OCI-LY7 (cell line): Measurements from ENCODE around the gene NDUFAF4. TPM values are rescaled to one million over a fixed set of nuclear protein-coding genes. Genes with fewer than 3 reads are reported as not detected.

ENCODE experiments used
- BruUV-seq: library from RNA; stranded (reverse); fragments of 400-500 nt; replicated peaks from 2 replicates; lab custom pipeline; 2021; lab: Mats Ljungman, UMichigan
- CTCF ChIA-PET: fragments of 300-600 bp; sonication (Branson Sonifier 250); formaldehyde crosslinking; loops from one replicate; lab custom pipeline; 2022; ENCODE audit warnings: antibody characterized with exemption; ENCODE audit not compliant: unreplicated experiment; lab: Charles Lee
- POLR2A ChIA-PET: fragments of 300-600 bp; sonication (Branson Sonifier 250); formaldehyde crosslinking; loops from one replicate; lab custom pipeline; 2022; ENCODE audit warnings: antibody characterized with exemption; lab: Charles Lee
- DNase-seq: peaks from one replicate; pipeline ENCODE4 v3.0.0-alpha.2; 2015; ENCODE audit warnings: low spot score
- H2AFZ ChIP-seq: fragments of 200-600 bp; sonication (generic), shearing (Covaris generic); 2 replicates; pipeline ENCODE4 v1.6.1; 2014; ENCODE audit warnings: mild to moderate bottlenecking, antibody characterized with exemption, low read length, moderate library complexity
- H3K27ac ChIP-seq: fragments of 200-600 bp; sonication (generic); 2 replicates; pipeline ENCODE4 v1.5.1; 2014; ENCODE audit warnings: mixed run types, low read depth, mild to moderate bottlenecking, moderate library complexity, low read length, inconsistent platforms; ENCODE audit not compliant: poor library complexity, severe bottlenecking
- H3K36me3 ChIP-seq: fragments of 200-600 bp; sonication (generic); 2 replicates; pipeline ENCODE4 v1.6.1; 2014; ENCODE audit warnings: mild to moderate bottlenecking, antibody characterized with exemption, low read length, moderate library complexity, mixed read lengths; ENCODE audit not compliant: insufficient read depth
- H3K4me1 ChIP-seq: fragments of 200-600 bp; sonication (generic); 2 replicates; pipeline ENCODE4 v1.5.1; 2014; ENCODE audit warnings: mild to moderate bottlenecking, low read length; ENCODE audit not compliant: insufficient read depth, poor library complexity, severe bottlenecking
- H3K4me2 ChIP-seq: fragments of 200-600 bp; sonication (generic); 2 replicates; pipeline ENCODE4 v1.6.1; 2014; ENCODE audit warnings: mild to moderate bottlenecking, low read length
- H3K4me3 ChIP-seq: fragments of 200-600 bp; sonication (generic); 2 replicates; pipeline ENCODE4 v1.5.1; 2014; ENCODE audit warnings: mild to moderate bottlenecking, low read depth, low read length; ENCODE audit not compliant: poor library complexity, severe bottlenecking
- H3K79me2 ChIP-seq: fragments of 200-600 bp; sonication (generic); 2 replicates; pipeline ENCODE4 v1.6.1; 2016; ENCODE audit warnings: low read depth, mild to moderate bottlenecking, low read length, moderate library complexity, mixed read lengths; ENCODE audit not compliant: insufficient read depth
- H3K9me2 ChIP-seq: fragments of 200-600 bp; sonication (generic); 2 replicates; pipeline ENCODE4 v1.6.1; 2016; ENCODE audit warnings: mild to moderate bottlenecking, low read length, mixed read lengths; ENCODE audit not compliant: insufficient read depth
- H3K9me3 ChIP-seq: fragments of 200-600 bp; sonication (generic); 2 replicates; pipeline ENCODE4 v1.6.1; 2014; ENCODE audit warnings: mild to moderate bottlenecking, mixed run types, low read length, mixed read lengths
- H4K20me1 ChIP-seq: fragments of 200-600 bp; sonication (generic); 2 replicates; pipeline ENCODE4 v1.6.1; 2014; ENCODE audit warnings: mild to moderate bottlenecking, antibody characterized with exemption, low read length, moderate library complexity, mixed read lengths; ENCODE audit not compliant: insufficient read depth
- CTCF ChIP-seq: fragments of 200-600 bp; sonication (generic); conservative IDR thresholded peaks from 2 replicates; pipeline ENCODE4 v1.5.1; 2014; ENCODE audit warnings: mild to moderate bottlenecking, antibody characterized with exemption, low read length, moderate library complexity, mixed read lengths
- EZH2phosphoT487 ChIP-seq: fragments of 200-600 bp; sonication (generic); IDR thresholded peaks from 2 replicates; pipeline ENCODE4 v1.6.1; 2018; ENCODE audit warnings: low read depth, borderline replicate concordance, mild to moderate bottlenecking, mixed run types, antibody characterized with exemption, low read length, moderate library complexity, mixed read lengths
- intact Hi-C: fragments of 100-400 bp; cut with micrococcal nuclease; formaldehyde crosslinking; loops from one replicate; pipeline ENCODE4 v1.10.0; 2022; ENCODE audit not compliant: unreplicated experiment
- total RNA-seq, 2 experiments: library from RNA; depleted of rRNA in 1 of 2; stranded (reverse); fragments of >200 nt in 1 of 2; shearing (Covaris generic) in 1 of 2; gene quantifications; 2 replicates each; pipeline ENCODE4 v1.2.3, GENCODE V29; 2014 to 2022

The NDUFAF4 gene
- total RNA-seq, 2 experiments from 2014 or later = 31.5 to 80.4 TPM

GRCh38 chr6:96939007-96939805 lies 41.5 kb upstream of the NDUFAF4 start:
- TF ChIP-seq CTCF (no peak), EZH2phosphoT487 (no peak)
- Histone ChIP-seq H2AFZ (no peak overlapping the region), H3K4me1 (no peaks in the 10 kb centered on the region), H3K27ac (no peak overlapping the region), H3K4me3 (no peak overlapping the region), H3K4me2 (no peak overlapping the region), H3K79me2 (no peaks in the 10 kb centered on the region), H3K9me2 (no peaks in the 10 kb centered on the region), H3K9me3 (no peaks in the 10 kb centered on the region), H3K36me3 (no peaks in the 10 kb centered on the region), H4K20me1 (no peaks in the 10 kb centered on the region)
- CTCF ChIA-PET = no interaction called here
- POLR2A ChIA-PET = interaction anchor here (0.8 to 1.1 kb wide), 3 partner anchors 19 to 27 kb away, joined by 3 read pairs; no protein-coding TSS in a partner anchor
- no TSS peak for BruUV-seq
- intact Hi-C loops = no loop called here
- DNase-seq = no peak

GRCh38 chr6:96934087-96934486 lies 36.4 kb upstream of the NDUFAF4 start:
- no peak overlapping the region for H2AFZ ChIP-seq
- H3K4me2 ChIP-seq = no peak overlapping the region
- H3K4me1 ChIP-seq = no peaks in the 10 kb centered on the region
- no peak for DNase-seq
- CTCF ChIA-PET = no interaction called here
- H3K4me3 ChIP-seq = no peak overlapping the region
- TF ChIP-seq CTCF = no peak
- no peak for TF ChIP-seq EZH2phosphoT487
- no peaks in the 10 kb centered on the region for H3K9me3 ChIP-seq
- intact Hi-C loops = no loop called here
- no TSS peak for BruUV-seq
- POLR2A ChIA-PET = no interaction called here
- no peaks in the 10 kb centered on the region for H4K20me1 ChIP-seq
- no peaks in the 10 kb centered on the region for H3K36me3 ChIP-seq
- H3K9me2 ChIP-seq = no peaks in the 10 kb centered on the region
- H3K79me2 ChIP-seq = no peaks in the 10 kb centered on the region
- no peak overlapping the region for H3K27ac ChIP-seq

- Histone ChIP-seq H4K20me1 (no peaks in the 10 kb centered on the region), H3K9me2 (no peaks in the 10 kb centered on the region), H3K79me2 (no peaks in the 10 kb centered on the region), H3K4me2 (no peak overlapping the region), H3K4me3 (no peak overlapping the region), H3K4me1 (peaks cover 2% of the 10 kb centered on the region), H3K27ac (no peak overlapping the region), H3K9me3 (no peaks in the 10 kb centered on the region), H2AFZ (no peak overlapping the region), H3K36me3 (no peaks in the 10 kb centered on the region)
- intact Hi-C loops = no loop called here
- DNase-seq = no peak
- no peak for TF ChIP-seq CTCF
- no peak for TF ChIP-seq EZH2phosphoT487
- BruUV-seq = no TSS peak
- POLR2A ChIA-PET = interaction anchor here (0.7 to 1.6 kb wide), 5 partner anchors 9 to 443 kb away, joined by 3 to 10 read pairs (median 5); no protein-coding TSS in a partner anchor
- CTCF ChIA-PET = no interaction called here
These were observed 33.5 kb upstream of the NDUFAF4 start for GRCh38 chr6:96931198-96931597.
